Prostate gland (tissue), 2 donors: ENCODE measurements around the gene INAVA. TPM values are rescaled to one million over a fixed set of nuclear protein-coding genes. Genes with fewer than 3 reads are reported as not detected.

Experiments used
- DNase-seq: peaks from one replicate; pipeline ENCODE4 v3.0.0-alpha.2; 2019; ENCODE audit warnings: low spot score
- H3K27ac ChIP-seq, 2 donors: fragments of 200-600 bp; sonication (generic); 2 replicates each; pipeline ENCODE4 v1.5.1; 2017 to 2019
- H3K27me3 ChIP-seq: fragments of 200-600 bp; sonication (generic); replicated peaks from 2 replicates; pipeline ENCODE4 v1.5.1; 2019; ENCODE audit not compliant: insufficient read depth
- H3K36me3 ChIP-seq, 2 donors: fragments of 200-600 bp; sonication (generic); 1 replicate in 1 of 2; 2 replicates in 1 of 2; pipeline versions ENCODE4 v1.5.1 to v1.8.1; 2017 to 2019
- H3K4me1 ChIP-seq: fragments of 200-600 bp; sonication (generic); replicated peaks from 2 replicates; pipeline ENCODE4 v1.5.1; 2019
- H3K4me3 ChIP-seq, 2 donors: fragments of 200-600 bp; sonication (generic); 2 replicates each; pipeline ENCODE4 v1.5.1; 2017 to 2019
- H3K9me3 ChIP-seq: fragments of 200-600 bp; sonication (generic); 2 replicates; pipeline ENCODE4 v1.5.1; 2017
- POLR2A ChIP-seq: fragments of 450-650 bp; IDR thresholded peaks from one replicate; pipeline ENCODE4 v1.6.1; 2016; ENCODE audit warnings: antibody characterized with exemption, mild to moderate bottlenecking
- POLR2AphosphoS5 ChIP-seq: sonication (generic); formaldehyde crosslinking; IDR thresholded peaks from one replicate; pipeline ENCODE4 v1.6.1; 2017; ENCODE audit warnings: antibody characterized with exemption
- WGBS: methylation state at CpG from one replicate; pipeline ENCODE4 v1.1.5; 2018; 5-methylcytosine and 5-hydroxymethylcytosine counted together
- intact Hi-C: fragments of 100-400 bp; cut with DNase I; formaldehyde crosslinking; loops from one replicate; pipeline ENCODE4 v1.14.2; 2022
- total RNA-seq, 2 donors: library from RNA; depleted of rRNA; stranded (reverse); fragments of >200 nt; gene quantifications; one replicate each; pipeline ENCODE4 v1.1.0, GENCODE V29; 2016
- TF ChIP-seq, protein P1 (sequence below), 4 experiments: fragments of 200-600 bp in 2 of 4; fragments of 450-650 bp in 2 of 4; sonication (generic) in 2 of 4; IDR thresholded peaks; 1 replicate in 3 of 4; 2 replicates in 1 of 4; pipeline ENCODE4 v1.5.1; 2016 to 2019; ENCODE audit warnings: antibody characterized with exemption in 4 of 4, mild to moderate bottlenecking in 2 of 4, moderate library complexity in 2 of 4

Gene INAVA
- total RNA-seq, 2 donors from 2014 or later = 7.4 to 27.1 TPM

- Histone ChIP-seq H3K36me3 (no peaks in the 10 kb centered on the region), H3K9me3 (no peaks in the 10 kb centered on the region), H3K27ac (no peak overlapping the region), H3K27me3 (no peaks in the 10 kb centered on the region), H3K4me3 (no peak overlapping the region), H3K4me1 (no peaks in the 10 kb centered on the region)
- whole genome bisulfite sequencing = 85% methylated on average over 3 of the region's 3 CpGs
- intact Hi-C loops = no loop called here
- no peak for DNase-seq
- no peak for TF ChIP-seq POLR2AphosphoS5
- TF ChIP-seq, protein P1, sequence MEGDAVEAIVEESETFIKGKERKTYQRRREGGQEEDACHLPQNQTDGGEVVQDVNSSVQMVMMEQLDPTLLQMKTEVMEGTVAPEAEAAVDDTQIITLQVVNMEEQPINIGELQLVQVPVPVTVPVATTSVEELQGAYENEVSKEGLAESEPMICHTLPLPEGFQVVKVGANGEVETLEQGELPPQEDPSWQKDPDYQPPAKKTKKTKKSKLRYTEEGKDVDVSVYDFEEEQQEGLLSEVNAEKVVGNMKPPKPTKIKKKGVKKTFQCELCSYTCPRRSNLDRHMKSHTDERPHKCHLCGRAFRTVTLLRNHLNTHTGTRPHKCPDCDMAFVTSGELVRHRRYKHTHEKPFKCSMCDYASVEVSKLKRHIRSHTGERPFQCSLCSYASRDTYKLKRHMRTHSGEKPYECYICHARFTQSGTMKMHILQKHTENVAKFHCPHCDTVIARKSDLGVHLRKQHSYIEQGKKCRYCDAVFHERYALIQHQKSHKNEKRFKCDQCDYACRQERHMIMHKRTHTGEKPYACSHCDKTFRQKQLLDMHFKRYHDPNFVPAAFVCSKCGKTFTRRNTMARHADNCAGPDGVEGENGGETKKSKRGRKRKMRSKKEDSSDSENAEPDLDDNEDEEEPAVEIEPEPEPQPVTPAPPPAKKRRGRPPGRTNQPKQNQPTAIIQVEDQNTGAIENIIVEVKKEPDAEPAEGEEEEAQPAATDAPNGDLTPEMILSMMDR (IDR thresholded peaks at IDR 0.05) = no peak
- no peak for TF ChIP-seq POLR2A
Observed at GRCh38 chr1:200883118-200883517, 11.6 kb upstream of the INAVA start.

- no peaks in the 10 kb centered on the region for H3K4me1 ChIP-seq
- intact Hi-C loops = no loop called here
- H3K9me3 ChIP-seq = no peaks in the 10 kb centered on the region
- 92% methylated on average over 6 of the region's 6 CpGs for WGBS
- no peak overlapping the region for H3K4me3 ChIP-seq
- DNase-seq = no peak
- no peak overlapping the region for H3K27ac ChIP-seq
- TF ChIP-seq POLR2AphosphoS5 = no peak
- TF ChIP-seq POLR2A = no peak
- TF ChIP-seq, protein P1 (IDR thresholded peaks at IDR 0.05) = no peak
- H3K27me3 ChIP-seq = no peaks in the 10 kb centered on the region
- no peaks in the 10 kb centered on the region for H3K36me3 ChIP-seq
Observed at GRCh38 chr1:200885623-200886402, 8.9 kb upstream of the INAVA start.

DNA sequence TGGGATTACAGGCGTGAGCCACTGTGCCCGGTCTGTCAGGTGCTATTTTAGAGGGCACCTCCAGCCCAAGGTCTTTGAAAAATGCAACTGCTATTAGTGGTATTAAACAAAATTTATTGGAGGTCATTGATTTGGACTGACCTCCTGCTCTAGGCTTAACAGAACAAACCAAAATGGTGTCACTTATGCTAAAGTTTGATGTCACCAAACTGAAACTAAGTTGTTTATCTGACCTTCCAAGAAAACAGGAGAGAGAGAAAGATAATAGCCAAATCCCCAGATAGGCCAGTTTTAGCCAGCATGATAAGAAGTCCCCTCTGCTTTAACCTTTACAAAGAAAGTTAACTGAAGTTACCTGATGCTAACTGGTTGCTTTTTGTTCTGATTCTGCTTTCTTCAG, 8.1 kb upstream of the INAVA start:
- 88% methylated on average over 2 of the region's 2 CpGs for WGBS
- TF ChIP-seq POLR2AphosphoS5 (no peak), POLR2A (no peak)
- TF ChIP-seq, protein P1 (IDR thresholded peaks at IDR 0.05) = no peak

DNA sequence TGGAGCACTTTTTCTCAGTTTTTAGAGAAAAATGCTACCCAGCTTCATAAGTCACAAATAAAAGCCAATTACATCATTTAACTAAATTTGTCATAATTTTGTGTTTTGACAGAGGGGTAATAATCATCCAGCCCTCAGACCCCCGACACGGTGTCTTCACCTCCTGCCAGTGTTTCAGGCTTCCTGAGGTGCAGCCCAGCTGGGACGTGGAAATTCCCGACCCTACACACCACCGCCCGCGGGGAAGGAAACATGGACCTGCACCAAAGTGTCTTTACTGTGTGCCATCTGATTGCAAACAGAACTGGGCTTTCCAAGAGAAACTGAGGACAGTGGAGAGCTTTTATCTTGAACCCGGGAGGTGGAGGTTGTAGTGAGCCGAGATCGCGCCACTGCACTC, 7.7 kb upstream of the INAVA start:
- Histone ChIP-seq H3K4me1 (no peaks in the 10 kb centered on the region), H3K4me3 (no peak overlapping the region), H3K27me3 (no peaks in the 10 kb centered on the region), H3K9me3 (no peaks in the 10 kb centered on the region), H3K36me3 (no peaks in the 10 kb centered on the region), H3K27ac (no peak overlapping the region)
- intact Hi-C loops = no loop called here
- TF ChIP-seq POLR2A = no peak
- TF ChIP-seq, protein P1 (IDR thresholded peaks at IDR 0.05) = no peak
- TF ChIP-seq POLR2AphosphoS5 = no peak
- DNase-seq = no peak
- 83% methylated on average over 11 of the region's 11 CpGs for WGBS

More for the DNA sequence above, 8.1 kb upstream of the INAVA start:
- Histone ChIP-seq H3K4me3 (no peak overlapping the region), H3K36me3 (no peaks in the 10 kb centered on the region), H3K27me3 (no peaks in the 10 kb centered on the region), H3K9me3 (no peaks in the 10 kb centered on the region), H3K27ac (no peak overlapping the region), H3K4me1 (no peaks in the 10 kb centered on the region)
- no peak for DNase-seq
- intact Hi-C loops = no loop called here

DNA sequence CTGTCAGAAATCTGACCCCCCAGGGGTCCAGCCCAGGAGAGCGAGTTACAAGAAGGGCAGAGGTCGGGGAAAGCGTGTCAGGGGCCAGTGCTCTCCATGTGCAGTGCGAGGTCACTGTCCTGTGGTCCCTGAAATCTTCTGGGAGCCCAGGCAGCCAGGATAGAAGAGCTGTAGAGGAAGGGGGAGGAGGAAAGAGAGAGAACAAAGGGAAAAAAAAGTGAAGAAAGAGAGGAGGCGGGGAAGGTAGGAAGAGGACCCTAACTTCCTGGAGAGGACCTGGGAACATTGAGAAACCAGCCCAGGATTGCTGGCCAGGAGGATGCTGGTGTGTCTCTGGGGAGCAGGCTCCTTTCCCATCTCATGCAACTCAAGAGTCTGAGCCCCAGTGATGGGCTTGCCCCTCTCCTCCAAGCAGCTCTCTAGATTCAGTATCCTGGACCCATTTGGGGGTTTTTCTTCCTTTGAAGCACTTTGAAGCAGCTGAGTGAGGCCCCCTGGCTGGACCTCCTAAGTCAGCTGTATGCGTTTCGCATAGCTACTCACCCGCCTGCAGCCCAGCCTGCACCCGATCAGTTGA, 6.8 kb upstream of the INAVA start:
- Histone ChIP-seq H3K27me3 (no peaks in the 10 kb centered on the region), H3K27ac (no peak overlapping the region), H3K4me3 (no peak overlapping the region), H3K36me3 (no peaks in the 10 kb centered on the region), H3K9me3 (no peaks in the 10 kb centered on the region), H3K4me1 (no peaks in the 10 kb centered on the region)
- no peak for DNase-seq
- 83% methylated on average over 9 of the region's 9 CpGs for WGBS
- intact Hi-C loops = no loop called here
- TF ChIP-seq POLR2A (no peak), POLR2AphosphoS5 (no peak)
- TF ChIP-seq, protein P1 (IDR thresholded peaks at IDR 0.05) = no peak
